GM18520 (cell line): ENCODE data around the gene TMOD2.

Source experiments
- ATAC-seq: cut with Tn5 transposase; IDR thresholded peaks from one replicate; pipeline ENCODE4 v1.9.1; 2021; ENCODE audit not compliant: unreplicated experiment

Gene TMOD2

GRCh38 chr15:51849860-51850259, 98.5 kb downstream of the TMOD2 start:
- ATAC-seq, result no peak

- no peak for ATAC-seq
Observed at GRCh38 chr15:51853998-51854397, 102.6 kb downstream of the TMOD2 start.

GRCh38 chr15:51855612-51856011, 104.2 kb downstream of the TMOD2 start:
- ATAC-seq, result no peak

GRCh38 chr15:51856714-51857380, 105.5 kb downstream of the TMOD2 start:
- ATAC-seq, result no peak

GRCh38 chr15:51861557-51862359, 110.4 kb downstream of the TMOD2 start:
- no peak for ATAC-seq

GRCh38 chr15:51863131-51863530, 111.7 kb downstream of the TMOD2 start:
- ATAC-seq, result no peak

GRCh38 chr15:51864408-51865056, 113.1 kb downstream of the TMOD2 start:
- ATAC-seq, result no peak

- ATAC-seq, result no peak
Observed at GRCh38 chr15:51865317-51865716, 113.9 kb downstream of the TMOD2 start.
